Measurements from ENCODE around the gene TRPV5. TPM values are rescaled to one million over a fixed set of nuclear protein-coding genes. Genes with fewer than 3 reads are reported as not detected.

The TRPV5 gene
- total RNA-seq, 1 donor from 2014 or later = not detected

DNA sequence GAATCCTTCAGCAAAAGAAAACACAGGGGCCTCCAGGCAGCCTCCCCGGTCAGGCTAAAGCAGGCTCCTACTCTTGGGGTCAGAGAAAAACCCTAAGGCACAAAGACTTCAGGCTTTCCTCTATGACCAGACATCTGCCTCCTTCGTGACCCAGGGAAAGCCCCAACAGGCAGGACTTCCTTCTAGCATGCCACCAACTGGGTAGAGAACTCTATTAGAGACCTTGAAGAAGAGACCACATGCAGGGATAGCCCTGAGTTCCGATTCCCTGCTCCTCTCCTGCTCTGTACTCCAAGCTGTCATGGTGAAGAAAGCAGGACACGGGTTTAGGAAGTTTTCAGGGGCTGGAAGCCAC is 49.3 kb downstream of the TRPV5 start:
- ATAC-seq (no peak), DNase-seq (no peak)
- no peaks in the 10 kb centered on the region for H3K9me3 ChIP-seq
- no peak overlapping the region for H3K27ac ChIP-seq
- no peak overlapping the region for H3K4me3 ChIP-seq
- no peaks in the 10 kb centered on the region for H3K36me3 ChIP-seq
- TF ChIP-seq, protein P1, sequence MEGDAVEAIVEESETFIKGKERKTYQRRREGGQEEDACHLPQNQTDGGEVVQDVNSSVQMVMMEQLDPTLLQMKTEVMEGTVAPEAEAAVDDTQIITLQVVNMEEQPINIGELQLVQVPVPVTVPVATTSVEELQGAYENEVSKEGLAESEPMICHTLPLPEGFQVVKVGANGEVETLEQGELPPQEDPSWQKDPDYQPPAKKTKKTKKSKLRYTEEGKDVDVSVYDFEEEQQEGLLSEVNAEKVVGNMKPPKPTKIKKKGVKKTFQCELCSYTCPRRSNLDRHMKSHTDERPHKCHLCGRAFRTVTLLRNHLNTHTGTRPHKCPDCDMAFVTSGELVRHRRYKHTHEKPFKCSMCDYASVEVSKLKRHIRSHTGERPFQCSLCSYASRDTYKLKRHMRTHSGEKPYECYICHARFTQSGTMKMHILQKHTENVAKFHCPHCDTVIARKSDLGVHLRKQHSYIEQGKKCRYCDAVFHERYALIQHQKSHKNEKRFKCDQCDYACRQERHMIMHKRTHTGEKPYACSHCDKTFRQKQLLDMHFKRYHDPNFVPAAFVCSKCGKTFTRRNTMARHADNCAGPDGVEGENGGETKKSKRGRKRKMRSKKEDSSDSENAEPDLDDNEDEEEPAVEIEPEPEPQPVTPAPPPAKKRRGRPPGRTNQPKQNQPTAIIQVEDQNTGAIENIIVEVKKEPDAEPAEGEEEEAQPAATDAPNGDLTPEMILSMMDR (IDR thresholded peaks at IDR 0.05) = no peak
- intact Hi-C loops (cut with DNase I) = no loop called here
- peaks cover 12% of the 10 kb centered on the region for H3K27me3 ChIP-seq (ENCODE audit: low read depth)
- H3K4me1 ChIP-seq = no peaks in the 10 kb centered on the region

DNA sequence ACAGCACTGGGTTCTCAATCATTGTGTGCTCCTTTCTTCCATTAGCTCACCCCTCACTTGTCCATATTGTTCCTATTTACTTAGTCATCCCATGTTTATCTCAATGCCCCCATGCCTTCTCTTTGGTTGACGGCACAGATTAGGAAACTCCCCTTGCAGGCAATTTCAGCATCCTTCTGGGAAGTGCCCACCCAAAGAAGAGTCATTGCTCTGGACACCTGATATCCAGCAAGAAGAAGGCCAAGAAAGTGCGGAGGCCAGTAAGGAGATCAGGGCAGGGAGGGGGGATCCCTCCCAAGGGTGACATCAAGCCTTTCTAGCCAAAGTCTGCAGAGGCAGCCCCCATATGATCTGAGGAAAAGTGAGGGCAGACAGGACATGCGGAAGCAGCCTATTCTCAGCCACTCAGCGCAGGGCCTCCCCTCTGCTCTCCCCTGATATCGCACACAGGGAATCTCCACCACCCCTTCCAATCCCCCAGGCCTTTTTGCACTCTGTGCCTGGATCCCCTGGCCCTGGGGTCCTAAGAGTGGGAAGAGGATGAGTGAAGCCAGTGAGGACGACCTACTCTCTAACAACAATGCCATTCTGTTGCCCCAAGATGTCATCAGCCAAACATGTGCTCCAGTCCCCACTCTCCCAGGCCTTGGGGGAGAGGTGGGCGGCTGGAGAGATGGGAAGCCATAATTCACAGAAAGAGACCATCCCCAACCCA is 49.8 kb downstream of the TRPV5 start:
- H3K4me1 ChIP-seq = no peaks in the 10 kb centered on the region
- TF ChIP-seq, protein P1 (IDR thresholded peaks at IDR 0.05) = no peak
- DNase-seq (no peak), ATAC-seq (no peak)
- H3K27me3 ChIP-seq (ENCODE audit: low read depth) = peaks cover 12% of the 10 kb centered on the region
- no peak overlapping the region for H3K4me3 ChIP-seq
- intact Hi-C loops (cut with DNase I) = no loop called here
- H3K9me3 ChIP-seq = no peaks in the 10 kb centered on the region
- H3K27ac ChIP-seq = no peak overlapping the region
- H3K36me3 ChIP-seq = no peaks in the 10 kb centered on the region

DNA sequence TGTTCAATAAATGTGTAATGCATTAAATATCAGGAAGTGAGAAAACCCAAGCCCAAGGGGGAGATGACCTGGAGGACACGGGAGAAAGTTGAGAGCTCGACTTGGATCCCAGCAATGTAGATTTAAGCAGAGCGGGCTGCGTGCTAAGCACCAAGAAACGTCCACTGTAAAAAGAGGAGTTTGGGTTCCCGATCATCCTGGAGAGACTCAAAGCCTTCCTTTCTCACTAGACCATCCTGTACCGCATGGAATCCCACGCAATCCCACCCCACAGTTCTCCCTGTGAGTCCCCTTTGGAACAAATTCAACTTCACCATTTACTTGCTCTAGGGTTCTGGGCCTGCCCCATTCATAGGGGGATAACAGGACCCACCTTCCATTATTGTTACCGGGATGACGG is 50.4 kb downstream of the TRPV5 start:
- TF ChIP-seq, protein P1 (IDR thresholded peaks at IDR 0.05) = no peak
- no peak for DNase-seq
- H3K36me3 ChIP-seq = no peaks in the 10 kb centered on the region
- peaks cover 12% of the 10 kb centered on the region for H3K27me3 ChIP-seq (ENCODE audit: low read depth)
- no peak for ATAC-seq
- no peaks in the 10 kb centered on the region for H3K4me1 ChIP-seq
- H3K9me3 ChIP-seq = no peaks in the 10 kb centered on the region
- no peak overlapping the region for H3K4me3 ChIP-seq
- intact Hi-C loops (cut with DNase I) = no loop called here
- H3K27ac ChIP-seq = no peak overlapping the region

DNA sequence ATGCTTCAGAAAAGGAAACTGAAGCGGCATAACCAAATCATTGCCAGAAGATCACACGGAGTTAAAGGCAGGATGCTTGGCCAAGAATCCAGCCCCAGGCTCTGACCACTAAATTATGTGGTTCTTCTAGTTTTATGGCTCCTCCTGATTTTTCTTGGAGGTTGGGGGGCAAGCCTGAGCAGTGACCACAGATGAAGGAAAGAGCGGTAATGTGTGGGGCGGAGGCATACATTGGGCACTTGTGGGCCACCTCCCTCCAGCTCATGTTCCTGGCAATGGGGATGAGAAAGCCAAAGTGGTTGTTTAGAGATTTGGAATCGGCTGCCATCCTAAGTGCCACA is 51.2 kb downstream of the TRPV5 start:
- Histone ChIP-seq H3K4me3 (no peak overlapping the region), H3K36me3 (no peaks in the 10 kb centered on the region), H3K27me3 (ENCODE audit: low read depth) (peaks cover 12% of the 10 kb centered on the region), H3K27ac (no peak overlapping the region), H3K4me1 (no peaks in the 10 kb centered on the region), H3K9me3 (no peaks in the 10 kb centered on the region)
- ATAC-seq (no peak), DNase-seq (no peak)
- TF ChIP-seq, protein P1 (IDR thresholded peaks at IDR 0.05) = no peak
- intact Hi-C loops (cut with DNase I) = no loop called here

DNA sequence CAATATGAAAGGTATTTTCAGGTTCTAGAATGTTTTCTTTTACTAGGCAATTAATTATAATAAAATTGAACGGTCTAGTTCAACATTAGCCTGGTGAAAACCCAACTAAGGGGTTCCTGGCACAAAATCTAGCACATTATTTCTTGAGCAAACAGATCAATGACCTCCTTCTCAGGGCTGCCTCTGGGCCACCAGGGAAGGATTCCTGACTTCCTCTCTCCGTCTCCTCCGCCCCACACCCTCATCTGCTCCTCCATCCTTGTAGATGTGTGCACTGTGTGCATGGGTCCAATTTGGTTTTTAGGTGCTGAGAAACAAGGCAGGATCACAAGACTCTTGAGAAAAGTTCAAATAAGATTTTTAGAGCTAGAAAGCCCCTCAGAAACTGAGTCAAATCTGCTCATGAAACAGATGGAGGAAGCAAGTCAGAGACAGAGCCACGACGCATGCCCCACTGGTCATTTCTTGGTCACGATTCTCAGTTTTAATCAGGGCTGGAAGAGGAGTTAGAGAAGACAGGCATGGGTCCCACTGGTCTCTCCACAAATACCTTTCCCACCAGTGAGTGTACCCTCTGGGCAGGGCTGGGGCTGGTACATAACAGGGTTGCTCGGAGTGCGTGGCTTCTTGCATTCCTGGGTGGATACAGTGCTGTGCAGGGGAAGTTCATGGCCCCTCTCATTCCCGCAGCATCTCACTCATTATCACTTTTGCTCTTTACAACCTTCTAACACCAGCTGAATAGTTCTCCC is 51.8 kb downstream of the TRPV5 start:
- Histone ChIP-seq H3K36me3 (no peaks in the 10 kb centered on the region), H3K27ac (no peak overlapping the region), H3K4me3 (no peak overlapping the region), H3K4me1 (no peaks in the 10 kb centered on the region), H3K27me3 (ENCODE audit: low read depth) (peaks cover 12% of the 10 kb centered on the region), H3K9me3 (no peaks in the 10 kb centered on the region)
- ATAC-seq (no peak), DNase-seq (no peak)
- intact Hi-C loops (cut with DNase I) = no loop called here
- TF ChIP-seq, protein P1 (IDR thresholded peaks at IDR 0.05) = no peak
